ENCODE measurements around the gene FIGN.

FIGN gene

DNA sequence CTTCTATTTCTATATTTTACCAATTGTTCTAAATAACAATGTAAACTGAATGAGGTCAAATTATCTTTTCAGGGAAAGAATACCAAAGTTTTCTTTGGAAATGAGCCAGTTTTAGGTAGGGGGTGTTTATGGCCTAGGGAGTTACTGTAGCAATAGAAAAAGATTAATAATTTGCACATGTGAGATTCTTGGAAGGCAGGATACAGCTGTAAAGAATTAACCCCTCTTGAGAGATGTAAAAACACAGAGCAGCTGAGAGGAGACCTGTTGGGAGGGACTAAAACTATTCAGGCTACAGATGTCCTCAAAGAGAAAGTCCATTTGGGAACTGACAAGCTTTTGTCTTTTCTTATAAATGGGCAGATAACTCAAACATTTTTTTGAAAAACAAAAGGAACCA, 182.2 kb downstream of the FIGN start:
- no peak for FAIRE-seq

DNA sequence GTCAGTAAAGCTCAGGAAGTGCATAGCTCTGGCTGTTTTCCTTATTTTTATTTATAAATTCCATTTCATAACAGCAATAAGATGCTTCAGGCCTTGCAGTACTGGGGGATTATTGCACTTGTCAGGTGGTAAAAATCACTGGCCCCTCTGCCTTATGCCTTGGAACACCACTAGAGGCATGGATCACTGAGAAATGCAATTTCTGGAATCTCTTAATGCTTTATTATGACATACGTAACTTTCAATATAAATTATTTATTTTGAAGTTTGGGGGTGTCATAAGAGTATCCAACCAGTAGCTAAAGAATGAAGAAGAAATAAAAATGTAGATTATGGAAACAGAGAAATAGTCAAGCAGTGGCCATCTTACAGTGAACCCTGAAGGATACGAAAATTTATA, 183.1 kb downstream of the FIGN start:
- no peak for FAIRE-seq

DNA sequence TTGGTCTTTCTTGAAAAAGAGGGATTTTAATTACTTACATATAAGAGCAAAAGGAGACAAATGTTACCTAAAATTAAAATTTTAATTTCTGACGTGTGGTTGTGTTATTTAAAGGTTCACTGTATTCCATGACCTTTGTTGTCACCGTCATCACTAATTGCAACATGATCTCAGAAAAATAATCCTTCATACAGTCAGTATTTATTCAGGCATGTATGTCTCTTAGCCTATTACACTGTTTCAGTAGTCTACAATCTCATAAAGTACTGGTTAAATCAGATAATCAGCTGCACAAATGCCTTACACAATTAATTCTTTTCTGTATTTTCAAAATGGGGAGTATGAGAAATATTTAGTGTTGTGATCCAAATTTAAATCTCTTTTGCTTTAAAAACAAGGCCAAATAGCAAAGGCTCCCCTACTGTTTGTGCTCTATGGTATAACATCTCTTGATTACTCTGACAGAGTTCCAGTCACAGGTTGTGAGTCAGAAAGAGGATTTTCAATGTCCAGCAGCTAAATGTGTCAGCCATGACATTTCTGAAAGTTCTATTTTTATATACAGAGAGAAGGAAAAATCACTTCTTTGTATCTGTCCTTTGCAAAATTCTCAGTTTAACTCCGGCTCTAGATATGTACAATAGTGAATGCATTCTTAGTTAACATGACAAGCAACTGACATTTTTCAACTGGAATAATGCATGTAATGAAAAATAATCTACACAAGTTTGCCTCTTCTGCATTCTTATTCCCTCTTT, 184.0 kb downstream of the FIGN start:
- no peak for FAIRE-seq

DNA sequence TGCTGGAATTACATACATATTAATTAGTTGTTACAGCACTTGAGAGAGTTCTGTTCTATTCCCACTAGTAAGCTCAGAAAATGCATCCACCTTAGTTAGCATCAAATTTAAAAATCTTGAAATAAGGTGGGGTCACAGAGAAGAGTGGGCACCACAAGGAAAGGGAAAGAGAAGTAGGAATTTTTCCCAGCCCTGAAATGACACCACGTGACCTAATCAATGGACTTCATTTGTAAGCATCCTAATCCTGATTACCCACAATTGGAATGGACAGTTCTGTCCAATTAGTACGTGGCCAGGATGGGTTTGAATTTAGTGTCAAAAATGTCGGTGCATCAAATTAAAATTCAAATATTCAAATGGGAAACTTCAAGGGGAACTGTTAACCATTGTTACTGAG, 186.8 kb downstream of the FIGN start:
- FAIRE-seq = no peak
